Mesodermal cell (in vitro differentiated cells): ENCODE data around the gene NFKBIE. TPM values are rescaled to one million over a fixed set of nuclear protein-coding genes. Genes with fewer than 3 reads are reported as not detected.
"Not testable (repeated sequence)": the region's sequence is repeated elsewhere in the genome, so short reads cannot be mapped to it uniquely, and the experiment has no call there.

ENCODE experiments used
- H3K27ac ChIP-seq: 2 replicates; pipeline ENCODE4 v1.7.0; 2013; ENCODE audit warnings: mild to moderate bottlenecking, low read depth, low read length, moderate library complexity; ENCODE audit not compliant: severe bottlenecking
- H3K36me3 ChIP-seq: 2 replicates; pipeline ENCODE4 v1.7.1; 2013; ENCODE audit warnings: mild to moderate bottlenecking, low read length, moderate library complexity; ENCODE audit not compliant: control insufficient read depth, insufficient read depth
- H3K4me1 ChIP-seq: one replicate; pipeline ENCODE4 v1.7.1; 2013; ENCODE audit warnings: mild to moderate bottlenecking, low read length; ENCODE audit not compliant: insufficient read depth, control insufficient read depth, poor library complexity, severe bottlenecking
- H3K4me3 ChIP-seq: 2 replicates; pipeline ENCODE4 v1.7.0; 2013; ENCODE audit warnings: low read length, control low read depth, mild to moderate bottlenecking; ENCODE audit not compliant: insufficient read depth, poor library complexity, severe bottlenecking; ENCODE audit errors: extremely low read depth
- H3K9me3 ChIP-seq: 2 replicates; pipeline ENCODE4 v1.7.1; 2013; ENCODE audit warnings: mild to moderate bottlenecking, low read length, moderate library complexity; ENCODE audit not compliant: control insufficient read depth
- WGBS, 2 experiments: methylation state at CpG; one replicate each; pipeline ENCODE4 v1.1.5; 2013; ENCODE audit warnings: missing lambda C conversion rate in 2 of 2; ENCODE audit not compliant: insufficient coverage in 2 of 2; 5-methylcytosine and 5-hydroxymethylcytosine counted together
- polyA plus RNA-seq, 2 experiments: library from polyadenylated mRNA; stranded (reverse); fragments of 50-300 nt; gene quantifications; one replicate each; pipeline ENCODE4 v1.2.3, GENCODE V29; 2013

NFKBIE gene, protein sequence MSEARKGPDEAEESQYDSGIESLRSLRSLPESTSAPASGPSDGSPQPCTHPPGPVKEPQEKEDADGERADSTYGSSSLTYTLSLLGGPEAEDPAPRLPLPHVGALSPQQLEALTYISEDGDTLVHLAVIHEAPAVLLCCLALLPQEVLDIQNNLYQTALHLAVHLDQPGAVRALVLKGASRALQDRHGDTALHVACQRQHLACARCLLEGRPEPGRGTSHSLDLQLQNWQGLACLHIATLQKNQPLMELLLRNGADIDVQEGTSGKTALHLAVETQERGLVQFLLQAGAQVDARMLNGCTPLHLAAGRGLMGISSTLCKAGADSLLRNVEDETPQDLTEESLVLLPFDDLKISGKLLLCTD
- polyA plus RNA-seq (2013, experiment 1 of 2) = 11.1 TPM
- polyA plus RNA-seq (2013, experiment 2 of 2) = 8.6 TPM

DNA sequence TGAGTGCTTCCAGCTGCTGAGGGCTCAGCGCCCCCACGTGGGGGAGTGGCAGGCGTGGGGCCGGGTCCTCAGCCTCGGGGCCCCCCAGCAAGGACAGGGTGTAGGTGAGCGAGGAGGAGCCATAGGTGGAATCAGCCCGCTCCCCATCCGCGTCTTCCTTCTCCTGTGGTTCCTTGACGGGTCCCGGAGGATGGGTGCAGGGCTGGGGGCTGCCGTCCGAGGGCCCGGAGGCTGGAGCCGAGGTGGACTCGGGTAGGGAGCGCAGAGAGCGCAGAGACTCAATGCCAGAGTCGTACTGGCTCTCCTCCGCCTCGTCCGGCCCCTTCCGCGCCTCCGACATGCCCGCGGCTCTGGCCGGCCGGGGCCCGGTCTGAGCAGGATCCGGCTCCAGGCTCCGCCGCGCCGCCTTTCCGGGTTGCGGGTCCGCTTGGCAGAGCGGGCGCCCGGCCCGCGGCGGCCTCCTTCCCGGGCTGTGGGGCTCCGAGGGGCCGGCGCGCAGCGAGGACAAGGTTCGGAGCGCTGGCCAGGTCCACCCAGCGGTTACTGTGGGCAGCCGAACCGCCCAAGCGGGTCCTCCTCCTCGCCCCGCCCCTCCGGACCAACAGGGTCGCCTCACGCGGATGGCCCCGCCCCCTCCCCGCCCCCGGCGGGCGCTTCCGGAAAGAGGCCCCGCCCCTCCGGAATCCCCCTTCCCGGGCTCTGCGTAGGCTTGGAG is at the start of gene NFKBIE:
Gene NFKBIE (minus strand): TSS at position 545 of the 715 bp plus-strand sequence. CDS start 205 bp downstream, at position 340.
- H3K4me3 ChIP-seq = peak within 1 kb of the TSS; percentile 74
- H3K4me1 ChIP-seq = peaks cover 30% of the 10 kb centered on the region
- H3K27ac ChIP-seq = peak within 1 kb of the TSS; percentile 57
- H3K9me3 ChIP-seq = no peaks in the 10 kb centered on the region
- 0 to 1% methylated on average over 55 to 61 of the region's 72 CpGs for WGBS, 2 experiments
- peaks cover 17% of the 10 kb centered on the region for H3K36me3 ChIP-seq

DNA sequence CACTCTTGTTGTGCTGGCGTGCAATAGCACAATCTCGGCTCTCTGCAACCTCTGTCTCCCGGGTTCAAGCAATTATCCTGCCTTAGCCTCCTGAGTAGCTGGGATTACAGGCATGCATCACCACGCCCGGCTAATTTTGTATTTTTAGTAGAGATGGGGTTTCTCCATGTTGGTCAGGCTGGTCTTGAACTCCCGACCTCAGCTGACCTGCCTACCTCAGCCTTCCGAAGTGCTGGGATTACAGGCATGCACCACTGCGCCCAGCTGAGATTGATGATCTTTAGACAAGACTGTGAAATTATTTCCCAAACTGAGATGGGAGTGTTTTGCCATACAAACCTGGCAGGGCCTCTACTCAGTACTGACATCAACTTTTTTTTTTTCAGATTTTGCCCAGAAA is 49.3 kb upstream of the NFKBIE start:
- not testable (repeated sequence) for H3K4me1 ChIP-seq, H3K9me3 ChIP-seq, H3K27ac ChIP-seq, H3K4me3 ChIP-seq
- H3K36me3 ChIP-seq = peaks cover 25% of the 10 kb centered on the region
- 80 to 83% methylated on average over 3 to 6 of the region's 8 CpGs for WGBS, 2 experiments

DNA sequence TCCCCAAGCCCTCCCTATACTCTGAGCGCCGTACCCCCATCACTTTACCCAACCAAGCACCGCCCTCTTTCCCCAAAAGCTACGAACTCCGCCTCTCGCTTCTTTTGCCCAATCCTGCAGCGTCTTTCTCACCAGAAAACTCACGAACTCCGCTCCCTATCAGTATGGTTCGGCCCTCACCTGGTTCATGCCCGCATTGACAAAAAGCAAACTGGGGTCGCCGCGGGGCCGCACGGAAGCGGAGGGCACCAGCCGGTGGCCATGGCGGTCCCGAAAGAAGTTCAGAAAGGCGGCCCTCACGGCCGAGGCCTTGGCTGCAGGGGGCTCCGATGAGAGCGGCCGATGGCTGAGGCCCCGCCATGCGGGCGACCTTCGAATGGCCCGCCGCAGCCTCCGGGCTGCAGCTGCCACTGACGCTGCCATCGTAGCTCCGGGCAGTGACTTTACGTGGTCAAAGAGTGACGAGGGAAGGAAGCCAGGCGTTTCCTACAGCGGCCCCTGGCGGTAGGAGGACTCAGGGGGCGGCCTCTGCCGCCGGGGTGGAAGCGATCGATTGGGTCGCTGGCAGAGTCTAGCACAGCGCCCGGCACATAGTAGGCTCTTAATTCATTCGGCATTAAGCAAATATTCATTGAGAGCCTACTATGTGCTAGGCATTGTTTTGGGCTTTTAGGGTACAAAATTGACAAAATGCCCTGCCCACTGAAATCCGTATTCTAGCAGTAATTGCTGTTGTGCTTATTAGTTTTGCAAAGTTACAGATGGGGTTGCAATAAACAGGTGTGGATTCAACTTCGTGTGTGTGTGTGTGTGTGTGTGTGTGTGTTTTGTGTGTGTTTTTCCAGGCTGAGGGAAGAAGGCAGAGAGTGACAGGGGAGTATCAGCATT is 47.8 kb upstream of the NFKBIE start, which contains the start of gene AARS2:
Gene AARS2 (minus strand): TSS at position 447 of the 888 bp plus-strand sequence. CDS start 24 bp downstream, at position 423.
- H3K9me3 ChIP-seq = no peaks in the 10 kb centered on the region
- no peaks in the 10 kb centered on the region for H3K4me1 ChIP-seq
- H3K27ac ChIP-seq = peak within 1 kb of the TSS; percentile 18
- 1 to 5% methylated on average over 33 to 38 of the region's 52 CpGs for WGBS, 2 experiments
- peaks cover 38% of the 10 kb centered on the region for H3K36me3 ChIP-seq
- H3K4me3 ChIP-seq = peak within 1 kb of the TSS; percentile 79

DNA sequence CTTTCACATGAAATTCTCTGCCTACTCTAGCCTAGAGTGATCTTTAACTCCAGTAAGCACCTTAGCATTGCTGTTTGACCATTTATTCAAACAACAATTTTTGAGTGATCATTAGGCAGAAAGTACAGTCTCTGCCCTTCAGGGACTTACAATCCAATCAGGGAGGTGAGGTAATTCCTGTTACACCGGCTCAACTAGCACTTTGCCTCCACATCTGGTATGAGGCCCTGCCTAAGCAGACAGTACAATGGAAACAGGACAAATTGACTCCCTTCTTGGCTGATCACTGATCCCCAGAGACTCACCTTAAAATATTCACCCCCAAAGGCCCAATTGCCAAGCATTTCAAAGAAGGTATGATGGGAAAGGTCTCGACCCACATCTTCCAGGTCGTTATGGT is 46.4 kb upstream of the NFKBIE start:
- Histone ChIP-seq H3K9me3 (no peaks in the 10 kb centered on the region), H3K4me3 (peak overlapping the region; percentile 79), H3K27ac (no peak overlapping the region), H3K36me3 (peaks cover 48% of the 10 kb centered on the region), H3K4me1 (no peaks in the 10 kb centered on the region)
- WGBS, 2 experiments = 90 to 97% methylated on average over 3 of the region's 3 CpGs

DNA sequence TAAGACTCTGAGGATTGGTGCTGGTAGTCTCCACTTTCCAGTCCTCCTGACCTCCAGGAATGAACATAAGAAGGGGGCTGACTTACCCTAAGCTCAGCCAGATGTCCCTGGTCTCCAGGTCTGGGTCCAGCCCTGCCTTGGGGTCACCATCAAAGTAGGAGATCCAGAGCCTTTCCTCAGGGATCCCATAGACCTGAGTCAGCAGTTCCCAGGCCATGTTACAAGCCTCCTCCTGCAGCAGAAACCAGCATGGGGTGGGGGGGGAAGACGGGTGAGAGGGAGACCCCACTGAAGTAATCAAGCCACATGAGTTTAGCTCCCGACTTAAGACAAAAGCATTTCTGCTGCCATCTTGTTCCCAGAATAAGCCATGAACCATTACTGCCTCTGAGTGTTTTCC is 46.0 kb upstream of the NFKBIE start:
- no peak overlapping the region for H3K27ac ChIP-seq
- H3K4me1 ChIP-seq = no peaks in the 10 kb centered on the region
- H3K36me3 ChIP-seq = peaks cover 52% of the 10 kb centered on the region
- WGBS, 2 experiments = 90 to 100% methylated on average over 2 of the region's 2 CpGs
- no peaks in the 10 kb centered on the region for H3K9me3 ChIP-seq
- H3K4me3 ChIP-seq = no peak overlapping the region

DNA sequence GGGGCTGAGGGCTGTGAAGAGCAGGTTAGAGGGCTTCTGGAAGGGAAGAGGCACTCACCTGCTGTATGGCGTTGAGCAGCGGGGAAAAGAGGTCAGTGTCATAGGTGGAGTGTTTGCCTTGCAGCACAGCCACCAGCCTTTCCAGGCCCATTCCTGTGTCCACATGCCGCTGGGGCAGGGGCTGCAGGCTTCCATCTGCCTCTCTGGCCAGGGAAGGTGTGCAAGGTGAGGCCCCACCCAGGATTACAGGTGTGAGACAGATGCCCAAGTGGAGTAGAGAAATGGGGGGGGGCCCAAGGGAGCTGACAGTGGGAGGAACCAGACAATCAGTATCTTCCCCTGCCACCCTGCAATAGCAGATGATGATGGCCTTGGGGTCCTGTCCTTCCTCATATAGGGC is 44.9 kb upstream of the NFKBIE start:
- no peak overlapping the region for H3K27ac ChIP-seq
- H3K4me1 ChIP-seq = no peaks in the 10 kb centered on the region
- 100% methylated on average over 1 to 3 of the region's 3 CpGs for WGBS, 2 experiments
- no peak overlapping the region for H3K4me3 ChIP-seq
- H3K9me3 ChIP-seq = no peaks in the 10 kb centered on the region
- peaks cover 63% of the 10 kb centered on the region for H3K36me3 ChIP-seq

DNA sequence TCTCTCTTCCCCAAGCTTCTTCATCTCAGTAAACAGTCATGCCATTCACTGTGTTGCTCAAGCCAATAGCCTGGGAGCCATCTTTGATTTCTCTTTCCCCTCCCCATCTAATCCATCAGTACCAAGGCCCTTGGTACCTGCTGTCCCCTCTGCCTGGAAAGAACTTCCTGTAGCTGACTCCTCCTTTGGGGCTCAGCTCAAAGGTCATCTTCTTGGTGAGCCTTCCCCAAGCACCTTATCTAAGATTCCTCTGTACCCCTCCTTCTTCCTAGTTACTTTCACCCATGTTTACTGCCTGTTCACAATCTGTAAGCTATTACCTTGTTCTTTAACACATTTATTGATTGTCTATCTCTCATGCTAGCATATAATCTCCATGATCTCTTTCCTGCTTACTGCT is 44.3 kb upstream of the NFKBIE start:
- no peaks in the 10 kb centered on the region for H3K4me1 ChIP-seq
- peaks cover 66% of the 10 kb centered on the region for H3K36me3 ChIP-seq
- H3K9me3 ChIP-seq = no peaks in the 10 kb centered on the region
- no peak overlapping the region for H3K4me3 ChIP-seq
- no peak overlapping the region for H3K27ac ChIP-seq

DNA sequence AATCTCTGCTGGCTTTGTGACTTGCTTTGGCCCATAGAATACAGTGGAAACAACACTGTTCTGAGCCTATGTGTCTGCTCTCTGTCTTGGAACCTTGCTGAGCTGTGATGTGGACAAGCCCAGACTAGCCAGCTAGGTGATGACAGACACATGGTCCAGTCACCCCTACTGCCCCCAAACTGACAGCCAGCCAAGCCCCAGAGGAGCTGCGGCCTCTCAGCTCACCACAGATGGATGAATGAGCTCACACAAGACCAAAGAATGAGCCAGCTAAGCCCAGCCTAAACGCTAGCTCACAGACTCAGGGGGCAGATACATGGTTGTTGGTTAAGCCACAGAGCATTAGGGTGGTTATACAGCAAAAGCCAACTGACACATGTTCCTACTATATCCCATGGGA is 43.7 kb upstream of the NFKBIE start:
- H3K9me3 ChIP-seq = no peaks in the 10 kb centered on the region
- no peak overlapping the region for H3K4me3 ChIP-seq
- H3K27ac ChIP-seq = no peak overlapping the region
- H3K4me1 ChIP-seq = no peaks in the 10 kb centered on the region
- peaks cover 71% of the 10 kb centered on the region for H3K36me3 ChIP-seq
- WGBS, 2 experiments = 100% methylated on average over 2 of the region's 2 CpGs

DNA sequence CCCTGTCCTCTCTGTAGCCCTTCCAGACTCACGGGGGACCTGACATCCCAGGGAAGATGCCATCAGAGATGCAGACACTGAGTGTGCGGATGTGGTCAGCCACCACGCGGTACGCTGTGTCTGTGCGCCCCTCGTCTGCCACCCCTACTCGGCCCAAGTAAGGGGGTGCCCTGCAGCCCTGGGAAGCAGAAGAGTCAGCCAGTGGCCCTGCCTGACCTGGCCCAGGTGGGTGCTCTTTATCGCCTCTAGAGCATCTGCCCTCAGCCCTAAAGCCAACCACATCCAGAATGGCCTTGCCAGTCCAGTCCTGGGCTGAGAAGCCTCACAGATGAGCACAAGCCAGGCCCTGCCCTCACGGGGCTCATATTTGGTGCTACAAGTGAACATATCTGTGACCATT is 41.9 kb upstream of the NFKBIE start:
- Histone ChIP-seq H3K4me3 (no peak overlapping the region), H3K9me3 (no peaks in the 10 kb centered on the region), H3K4me1 (no peaks in the 10 kb centered on the region), H3K36me3 (peaks cover 90% of the 10 kb centered on the region), H3K27ac (no peak overlapping the region)
- 84 to 96% methylated on average over 8 to 9 of the region's 10 CpGs for WGBS, 2 experiments

DNA sequence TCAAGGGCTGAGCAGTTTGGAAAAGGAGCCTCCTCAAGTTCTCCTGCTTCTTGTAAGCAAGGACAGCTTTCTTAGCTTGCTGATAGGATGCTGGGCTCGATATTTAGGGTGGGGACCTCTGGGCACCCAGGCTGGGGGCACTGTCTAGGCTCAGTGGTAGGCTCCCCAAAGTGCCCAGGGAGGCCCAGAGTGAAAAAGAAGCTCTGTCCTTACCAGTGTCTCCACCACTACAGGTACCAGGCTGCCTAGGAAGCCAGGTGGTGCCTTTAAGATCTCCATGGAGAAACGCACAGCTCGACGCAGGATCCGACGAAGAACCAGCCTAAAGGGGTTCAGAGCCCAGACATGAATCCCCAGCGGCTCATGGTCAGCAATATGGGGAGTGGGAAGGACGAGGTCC is 41.4 kb upstream of the NFKBIE start:
- no peaks in the 10 kb centered on the region for H3K4me1 ChIP-seq
- peaks cover 90% of the 10 kb centered on the region for H3K36me3 ChIP-seq
- no peaks in the 10 kb centered on the region for H3K9me3 ChIP-seq
- H3K4me3 ChIP-seq = no peak overlapping the region
- no peak overlapping the region for H3K27ac ChIP-seq
- 85 to 100% methylated on average over 2 to 3 of the region's 8 CpGs for WGBS, 2 experiments
